Retinal pigment epithelial cell (primary cell): Measurements from ENCODE around the gene B4GALT3.

Experiments used
- DNase-seq: peaks from one replicate; pipeline ENCODE4 v3.0.0-alpha.2; 2010; ENCODE audit warnings: low read depth
- H3K4me3 ChIP-seq: 2 replicates; pipeline ENCODE4 v1.5.1; 2011; ENCODE audit warnings: mild to moderate bottlenecking, low read length, control low read depth, moderate library complexity
- TF ChIP-seq, protein P1 (sequence below): conservative IDR thresholded peaks from 2 replicates; pipeline ENCODE4 v1.5.1; 2011; ENCODE audit warnings: low read depth, low read length, control low read depth, inconsistent platforms

The B4GALT3 gene

DNA sequence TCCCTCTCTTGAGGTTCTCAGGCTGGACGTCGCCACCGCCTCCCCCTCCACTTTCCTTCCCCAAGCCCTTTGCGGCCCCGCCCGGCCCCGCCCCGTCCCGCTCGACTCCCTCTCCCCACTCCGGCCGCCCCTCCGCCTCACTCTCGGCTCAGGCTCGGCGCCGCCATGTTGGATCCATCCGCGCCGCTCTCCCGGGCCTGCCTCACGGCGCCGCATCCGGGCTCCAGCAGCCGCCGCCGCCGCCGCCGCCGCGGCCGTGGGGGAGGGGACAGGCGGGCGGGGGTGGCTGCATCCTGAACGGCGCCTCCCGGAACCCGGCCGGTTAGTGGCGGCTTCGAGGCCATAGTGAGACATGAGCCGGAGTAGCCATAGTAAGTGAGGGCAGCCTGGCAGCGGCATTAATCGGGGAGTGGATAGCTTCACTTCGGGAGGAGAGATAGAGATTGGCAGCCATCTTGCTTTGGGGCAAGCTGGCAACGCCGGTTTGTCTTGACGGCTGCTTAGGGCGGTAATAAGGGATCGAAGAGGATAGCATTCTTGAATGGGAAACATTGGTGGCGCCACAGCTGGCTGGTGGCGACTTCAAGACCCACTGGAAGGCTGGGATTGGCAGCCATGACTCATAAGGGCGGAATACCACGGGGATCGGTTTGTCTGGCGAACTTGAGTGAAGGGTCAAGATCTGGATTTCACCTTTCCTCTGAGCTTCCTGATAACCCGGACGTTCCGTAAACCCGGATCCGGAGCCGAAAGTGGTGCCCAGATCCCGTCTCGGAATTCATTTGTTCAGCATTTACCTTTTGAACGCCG, 44.7 kb downstream of the B4GALT3 start, which contains the start of gene DEDD:
Gene DEDD (minus strand): TSS at position 258 of the 810 bp plus-strand sequence. CDS start 8,205 bp downstream, outside the sequence.
- peak within 1 kb of the TSS; percentile 88 for H3K4me3 ChIP-seq
- peak; percentile 89 for DNase-seq
- TF ChIP-seq, protein P1, sequence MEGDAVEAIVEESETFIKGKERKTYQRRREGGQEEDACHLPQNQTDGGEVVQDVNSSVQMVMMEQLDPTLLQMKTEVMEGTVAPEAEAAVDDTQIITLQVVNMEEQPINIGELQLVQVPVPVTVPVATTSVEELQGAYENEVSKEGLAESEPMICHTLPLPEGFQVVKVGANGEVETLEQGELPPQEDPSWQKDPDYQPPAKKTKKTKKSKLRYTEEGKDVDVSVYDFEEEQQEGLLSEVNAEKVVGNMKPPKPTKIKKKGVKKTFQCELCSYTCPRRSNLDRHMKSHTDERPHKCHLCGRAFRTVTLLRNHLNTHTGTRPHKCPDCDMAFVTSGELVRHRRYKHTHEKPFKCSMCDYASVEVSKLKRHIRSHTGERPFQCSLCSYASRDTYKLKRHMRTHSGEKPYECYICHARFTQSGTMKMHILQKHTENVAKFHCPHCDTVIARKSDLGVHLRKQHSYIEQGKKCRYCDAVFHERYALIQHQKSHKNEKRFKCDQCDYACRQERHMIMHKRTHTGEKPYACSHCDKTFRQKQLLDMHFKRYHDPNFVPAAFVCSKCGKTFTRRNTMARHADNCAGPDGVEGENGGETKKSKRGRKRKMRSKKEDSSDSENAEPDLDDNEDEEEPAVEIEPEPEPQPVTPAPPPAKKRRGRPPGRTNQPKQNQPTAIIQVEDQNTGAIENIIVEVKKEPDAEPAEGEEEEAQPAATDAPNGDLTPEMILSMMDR = no peak

DNA sequence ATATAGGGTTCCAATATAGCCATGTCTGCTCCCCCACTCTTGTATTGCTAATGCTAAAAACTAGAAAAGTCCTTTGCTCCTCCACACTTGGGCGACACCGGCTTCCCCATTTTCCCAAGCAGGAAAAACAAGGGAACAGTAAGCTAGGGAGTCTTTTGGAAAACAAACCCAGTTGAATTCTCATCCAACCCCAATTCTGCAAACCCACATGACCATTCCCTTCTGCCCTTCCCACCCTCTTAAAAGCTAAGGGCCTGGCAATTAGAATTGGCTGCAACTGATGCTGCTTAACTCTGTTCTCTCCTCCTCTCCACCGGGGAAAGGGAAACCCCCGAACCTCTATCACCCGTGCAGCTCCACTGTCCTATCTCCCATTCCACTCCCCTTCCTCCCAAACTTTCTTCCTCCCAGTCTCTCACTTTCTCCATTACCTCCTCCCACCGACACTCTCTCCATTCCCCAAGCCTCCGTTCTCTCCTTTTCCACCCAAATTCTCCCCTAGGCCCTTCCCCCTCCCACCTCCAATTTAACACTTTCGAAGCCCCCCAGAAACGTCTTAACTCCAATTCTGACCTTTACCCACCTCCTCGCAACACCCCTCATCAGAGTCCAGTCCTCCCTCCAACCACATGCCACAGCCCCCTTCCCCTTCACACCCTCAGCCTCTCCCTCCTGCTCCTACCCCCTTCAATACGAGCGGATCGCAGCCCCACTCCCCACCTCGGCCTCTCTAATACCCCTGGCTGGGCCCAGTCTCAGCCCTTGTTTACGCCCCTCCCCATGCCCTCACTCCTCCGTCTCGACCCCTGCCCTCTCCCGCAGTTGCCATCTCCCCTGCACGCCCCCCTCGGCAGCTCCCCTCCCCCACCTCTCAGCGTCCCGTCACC, 45.5 kb downstream of the B4GALT3 start:
- H3K4me3 ChIP-seq = peak overlapping the region; percentile 88
- no peak for DNase-seq
- TF ChIP-seq, protein P1 = no peak

DNA sequence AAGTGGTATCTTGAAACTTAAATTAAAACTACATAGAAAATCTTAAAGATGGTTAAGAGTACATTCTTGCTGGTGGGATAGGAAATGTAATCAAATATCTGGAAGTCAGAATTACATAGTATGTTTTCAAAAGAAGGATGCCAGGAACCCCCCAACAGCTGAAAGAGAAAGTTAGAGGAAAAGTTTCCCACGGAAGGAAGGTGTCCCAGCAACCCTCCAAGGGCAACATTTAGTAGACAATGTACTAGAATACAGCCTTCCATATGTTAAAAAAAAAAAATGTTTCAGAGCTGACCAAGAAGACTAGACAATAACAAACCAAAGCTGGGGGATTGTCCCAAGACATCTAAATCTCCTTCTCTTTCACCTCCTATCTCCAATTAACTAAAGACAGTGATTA, 47.0 kb downstream of the B4GALT3 start:
- TF ChIP-seq, protein P1 = no peak
- DNase-seq = no peak
- no peak overlapping the region for H3K4me3 ChIP-seq

DNA sequence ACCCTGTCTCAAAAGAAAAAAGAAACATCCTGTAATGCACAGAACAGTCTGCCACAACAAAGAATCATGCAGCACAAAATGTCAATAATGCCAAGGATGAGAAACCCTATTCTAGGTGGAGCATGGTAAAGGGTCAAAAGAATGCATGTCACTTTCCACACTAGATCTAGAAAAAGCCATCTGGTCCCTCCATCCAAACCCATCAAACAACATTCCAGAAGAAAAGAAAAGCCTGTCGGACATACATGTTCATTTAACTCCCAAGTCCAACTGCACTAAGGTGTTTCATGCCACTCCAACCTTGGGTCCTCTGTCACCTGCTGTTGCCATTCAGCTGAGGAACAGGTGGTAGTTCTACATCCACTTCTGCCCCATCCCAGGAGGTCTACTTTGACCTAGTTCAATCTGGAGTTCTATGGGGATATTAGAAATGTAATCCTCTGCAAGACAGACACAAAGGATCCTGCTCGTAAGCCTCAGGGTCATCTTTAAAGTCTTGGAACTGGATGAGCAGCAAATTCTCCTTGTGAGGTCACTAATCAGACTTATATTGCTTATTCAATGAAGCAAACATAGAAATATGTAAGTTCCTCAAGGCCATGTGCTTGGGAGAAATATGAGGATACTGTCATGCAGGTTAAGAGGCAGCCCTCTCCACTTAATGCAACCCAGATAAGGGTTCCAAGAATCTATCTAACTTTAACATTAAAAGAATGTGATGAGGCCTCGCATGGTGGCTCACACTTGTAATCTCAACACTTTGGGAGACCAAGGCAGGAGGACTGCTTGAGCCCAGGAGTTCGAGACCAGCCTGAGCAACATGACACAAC, 48.5 kb downstream of the B4GALT3 start:
- DNase-seq = no peak
- H3K4me3 ChIP-seq = no peak overlapping the region
- TF ChIP-seq, protein P1 = no peak

DNA sequence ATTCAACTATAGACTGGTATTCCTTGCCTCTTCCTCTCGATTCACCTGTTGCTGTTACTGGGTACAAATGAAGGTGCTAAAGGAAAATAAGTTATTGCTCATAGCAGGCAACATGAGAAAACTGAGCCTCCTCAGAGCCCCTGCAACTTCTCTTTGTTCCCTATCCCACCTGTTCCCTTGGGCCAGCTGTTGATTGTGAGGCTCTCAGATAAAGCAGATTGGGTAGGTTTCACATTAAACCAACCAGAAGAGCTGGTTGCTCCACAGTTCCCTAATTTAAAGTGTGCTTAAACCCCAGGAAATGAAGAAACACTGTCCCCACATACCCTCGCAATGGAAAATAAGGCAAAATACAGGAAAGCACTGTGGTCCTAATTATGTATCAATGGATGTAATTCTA, 49.7 kb downstream of the B4GALT3 start:
- TF ChIP-seq, protein P1 = no peak
- DNase-seq = no peak
- no peak overlapping the region for H3K4me3 ChIP-seq

DNA sequence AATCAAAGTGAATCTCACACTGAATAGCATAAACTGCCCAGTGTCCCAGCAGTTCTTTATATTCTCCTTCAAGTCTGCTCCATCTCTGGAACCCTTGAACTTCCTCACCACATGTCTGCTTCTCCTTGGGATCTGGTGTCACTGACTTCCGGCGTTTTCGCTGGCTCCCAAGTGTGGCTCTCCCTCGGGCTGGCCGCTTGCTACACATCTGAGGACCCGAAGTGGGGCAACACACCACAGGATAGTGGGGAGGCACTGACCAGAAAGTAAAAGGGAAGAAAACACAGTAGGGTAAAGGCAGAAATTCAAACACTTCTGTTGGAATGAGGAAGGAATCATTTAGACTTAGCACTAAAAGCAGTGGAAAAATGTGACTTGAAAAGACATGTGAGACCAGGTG, 54.3 kb downstream of the B4GALT3 start:
- H3K4me3 ChIP-seq = no peak overlapping the region
- DNase-seq = no peak
- TF ChIP-seq, protein P1 = no peak
